ENCODE measurements around the gene SLC44A1.

DNA sequence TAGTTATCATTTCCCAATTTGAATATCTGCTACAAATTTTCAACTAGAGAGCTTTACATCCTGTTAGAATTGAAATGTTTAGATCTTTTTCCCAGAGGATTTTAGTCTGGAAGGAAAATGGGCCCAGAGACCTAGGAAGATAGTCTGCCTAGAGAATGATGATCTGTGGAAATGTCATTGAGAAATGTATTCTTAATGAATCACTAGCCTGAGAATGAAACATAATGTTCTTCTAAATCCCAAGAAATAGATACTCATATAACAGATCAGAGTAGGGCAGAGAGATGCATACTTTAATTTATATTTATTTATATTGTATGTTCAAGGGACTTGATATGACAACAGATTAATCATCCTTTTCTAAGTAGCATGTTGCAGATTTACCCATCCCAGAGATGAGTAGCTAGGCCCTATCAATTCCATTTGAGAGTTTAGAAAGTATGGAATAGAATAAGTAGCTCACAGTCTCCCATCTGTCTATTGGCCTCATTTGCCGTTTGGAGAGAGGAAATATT lies 25.1 kb upstream of the SLC44A1 start:
- TF ChIP-seq, protein P1, sequence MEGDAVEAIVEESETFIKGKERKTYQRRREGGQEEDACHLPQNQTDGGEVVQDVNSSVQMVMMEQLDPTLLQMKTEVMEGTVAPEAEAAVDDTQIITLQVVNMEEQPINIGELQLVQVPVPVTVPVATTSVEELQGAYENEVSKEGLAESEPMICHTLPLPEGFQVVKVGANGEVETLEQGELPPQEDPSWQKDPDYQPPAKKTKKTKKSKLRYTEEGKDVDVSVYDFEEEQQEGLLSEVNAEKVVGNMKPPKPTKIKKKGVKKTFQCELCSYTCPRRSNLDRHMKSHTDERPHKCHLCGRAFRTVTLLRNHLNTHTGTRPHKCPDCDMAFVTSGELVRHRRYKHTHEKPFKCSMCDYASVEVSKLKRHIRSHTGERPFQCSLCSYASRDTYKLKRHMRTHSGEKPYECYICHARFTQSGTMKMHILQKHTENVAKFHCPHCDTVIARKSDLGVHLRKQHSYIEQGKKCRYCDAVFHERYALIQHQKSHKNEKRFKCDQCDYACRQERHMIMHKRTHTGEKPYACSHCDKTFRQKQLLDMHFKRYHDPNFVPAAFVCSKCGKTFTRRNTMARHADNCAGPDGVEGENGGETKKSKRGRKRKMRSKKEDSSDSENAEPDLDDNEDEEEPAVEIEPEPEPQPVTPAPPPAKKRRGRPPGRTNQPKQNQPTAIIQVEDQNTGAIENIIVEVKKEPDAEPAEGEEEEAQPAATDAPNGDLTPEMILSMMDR (IDR thresholded peaks at IDR 0.05) = no peak
- TF ChIP-seq POLR2A (IDR thresholded peaks at IDR 0.05) = no peak
- TF ChIP-seq POLR2AphosphoS5 (IDR thresholded peaks at IDR 0.05) = no peak

Measured in upper lobe of left lung (tissue), 4 donors.